Right lung (tissue), 10 donors: Measurements from ENCODE around the gene CCDC192. TPM values are rescaled to one million over a fixed set of nuclear protein-coding genes. Genes with fewer than 3 reads are reported as not detected.
"Not testable (repeated sequence)": the region's sequence is repeated elsewhere in the genome, so short reads cannot be mapped to it uniquely, and the experiment has no call there.

ENCODE experiments used
- DNase-seq, 2 donors: peaks; one replicate each; pipeline ENCODE4 v3.0.0-alpha.2; 2013
- long read RNA-seq, 8 donors: transcript quantifications; one replicate each; lab custom pipeline, GENCODE V29; 2026
- polyA plus RNA-seq, 5 donors: library from polyadenylated mRNA; unstranded; fragments of 120-200 nt; gene quantifications; one replicate each; pipeline versions ENCODE4 v1.2.1 to v1.2.3, GENCODE V29; 2013; ENCODE audit warnings: inconsistent platforms in 1 of 5, low replicate concordance in 1 of 5; ENCODE audit not compliant: insufficient read length in 5 of 5, insufficient read depth in 1 of 5

CCDC192 gene
- 1 to 10 TPM in 1 of 5 donors, under 1 TPM in 4; 0.58 to 1.3 (median 0.90) TPM for polyA plus RNA-seq
- long read RNA-seq, donor 1, result 0 reads
- long read RNA-seq, donor 2, result 0 reads
- long read RNA-seq, donor 3, partial matches to known transcripts, result 7 of 7 reads
- long read RNA-seq, donor 3, other reads (novel, unspliced or antisense), result 0 of 7 reads
- long read RNA-seq, donor 4, result 0 reads
- long read RNA-seq, donor 5, partial matches to known transcripts, result 11 of 30 reads
- long read RNA-seq, donor 5, other reads (novel, unspliced or antisense), result 19 of 30 reads
- long read RNA-seq, donor 6, partial matches to known transcripts, result 6 of 6 reads
- long read RNA-seq, donor 6, other reads (novel, unspliced or antisense), result 0 of 6 reads
- long read RNA-seq, donor 7, partial matches to known transcripts, result 0 of 11 reads
- long read RNA-seq, donor 7, other reads (novel, unspliced or antisense), result 11 of 11 reads
- long read RNA-seq, donor 8, result 0 reads

- no peak for DNase-seq
Measured at GRCh38 chr5:127702926-127703561, at the start of gene CCDC192. Gene CCDC192, plus strand, starts transcription at chr5:127703391. Its CDS starts 55 bp downstream, at chr5:127703446.

- no peak for DNase-seq
Measured at GRCh38 chr5:127656825-127657224, 46.4 kb upstream of the CCDC192 start.

DNA sequence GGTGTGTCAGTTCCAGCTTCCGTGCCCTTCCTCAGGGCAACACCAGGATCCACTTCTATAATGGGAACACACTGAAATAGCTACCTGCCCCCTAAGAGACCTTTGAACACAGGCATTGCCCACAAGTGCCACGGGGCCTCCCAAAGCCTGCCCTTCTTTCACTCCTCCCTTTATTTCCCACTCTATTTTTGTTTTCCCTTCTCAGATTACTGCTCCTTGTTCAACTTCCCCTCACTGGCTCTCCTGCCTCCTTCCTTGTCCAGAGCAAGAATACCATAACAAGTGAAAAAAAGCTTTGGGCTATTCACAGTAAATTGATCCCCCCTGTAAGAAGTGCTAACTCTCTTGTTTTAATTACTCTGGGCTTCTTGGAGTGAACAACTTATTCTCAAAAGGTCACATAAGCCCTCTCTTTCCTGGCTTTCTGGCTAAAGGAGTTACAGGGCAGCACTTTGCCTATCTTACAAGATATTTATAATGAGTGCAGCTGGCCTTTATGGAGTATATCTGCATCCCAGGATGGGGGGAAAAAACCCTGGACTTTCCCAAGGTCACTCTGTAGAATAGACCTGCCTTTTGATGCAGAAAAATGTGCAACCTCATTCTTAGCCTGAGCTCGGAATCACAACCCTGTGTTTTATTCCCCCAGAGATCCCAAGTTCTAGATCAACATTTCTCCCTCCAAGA is 43.0 kb upstream of the CCDC192 start:
- DNase-seq, result no peak

- no peak for DNase-seq
Measured at GRCh38 chr5:127664093-127664492, 39.1 kb upstream of the CCDC192 start.

GRCh38 chr5:127665641-127666040 is 37.5 kb upstream of the CCDC192 start:
- DNase-seq, result no peak

- no peak for DNase-seq
Measured at GRCh38 chr5:127666043-127666716, 37.0 kb upstream of the CCDC192 start.

DNA sequence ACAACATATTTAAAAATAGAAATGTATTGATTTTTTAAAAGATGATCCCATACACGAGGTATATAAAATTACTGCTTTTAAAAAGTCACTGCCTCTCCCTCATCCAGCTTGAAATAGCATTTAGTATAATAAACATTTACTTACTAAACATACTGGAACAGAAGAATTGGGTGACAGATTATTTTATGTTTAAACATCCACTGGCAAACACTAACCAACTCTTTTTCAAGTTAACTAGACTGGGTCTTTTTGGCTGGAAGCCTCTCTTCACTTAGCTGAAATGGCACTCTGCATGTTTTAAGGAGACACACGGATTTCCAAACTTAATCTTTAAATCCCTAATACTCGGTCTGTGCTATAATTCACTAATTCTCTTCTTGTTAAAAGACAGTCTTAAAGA is 35.3 kb upstream of the CCDC192 start:
- DNase-seq, result no peak

DNA sequence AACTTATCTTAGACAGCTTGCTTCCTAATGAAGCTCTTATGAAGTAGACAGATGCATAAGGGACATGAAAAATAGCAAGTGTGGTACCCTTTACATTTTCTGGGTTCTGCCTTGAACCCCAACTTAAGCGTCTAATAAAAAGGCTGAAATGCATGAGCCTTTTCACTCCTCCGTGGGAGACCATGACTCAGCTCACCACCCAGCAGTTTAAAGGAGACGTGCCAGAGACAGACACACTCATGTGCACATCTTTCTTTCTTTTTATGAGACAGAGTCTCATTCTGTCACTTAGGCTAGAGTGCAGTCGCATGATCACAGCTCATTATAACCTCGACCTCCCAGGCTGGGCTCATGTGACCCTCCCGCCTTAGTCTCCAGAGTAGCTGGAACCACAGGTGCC is 32.0 kb upstream of the CCDC192 start:
- DNase-seq, result no peak

GRCh38 chr5:127673117-127673800 is 29.9 kb upstream of the CCDC192 start:
- DNase-seq, result no peak

DNA sequence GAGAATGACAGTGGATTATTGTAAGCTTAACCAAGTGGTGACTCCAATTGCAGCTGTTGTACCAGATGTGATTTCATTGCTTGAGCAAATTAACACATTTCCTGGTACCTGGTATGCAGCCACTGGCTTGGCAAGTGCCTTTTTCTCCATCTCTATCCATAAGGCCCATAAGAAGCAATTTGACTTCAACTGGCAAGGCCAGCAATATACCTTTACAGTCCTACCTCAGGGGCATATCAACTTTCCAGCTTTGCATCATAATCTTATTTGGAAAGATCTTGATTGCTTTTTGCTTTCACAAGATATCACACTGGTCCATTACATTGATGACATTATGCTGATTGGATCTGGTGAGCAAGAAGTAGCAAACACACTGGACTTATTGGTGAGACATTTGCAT is 26.2 kb upstream of the CCDC192 start:
- DNase-seq, result not testable (repeated sequence)

DNA sequence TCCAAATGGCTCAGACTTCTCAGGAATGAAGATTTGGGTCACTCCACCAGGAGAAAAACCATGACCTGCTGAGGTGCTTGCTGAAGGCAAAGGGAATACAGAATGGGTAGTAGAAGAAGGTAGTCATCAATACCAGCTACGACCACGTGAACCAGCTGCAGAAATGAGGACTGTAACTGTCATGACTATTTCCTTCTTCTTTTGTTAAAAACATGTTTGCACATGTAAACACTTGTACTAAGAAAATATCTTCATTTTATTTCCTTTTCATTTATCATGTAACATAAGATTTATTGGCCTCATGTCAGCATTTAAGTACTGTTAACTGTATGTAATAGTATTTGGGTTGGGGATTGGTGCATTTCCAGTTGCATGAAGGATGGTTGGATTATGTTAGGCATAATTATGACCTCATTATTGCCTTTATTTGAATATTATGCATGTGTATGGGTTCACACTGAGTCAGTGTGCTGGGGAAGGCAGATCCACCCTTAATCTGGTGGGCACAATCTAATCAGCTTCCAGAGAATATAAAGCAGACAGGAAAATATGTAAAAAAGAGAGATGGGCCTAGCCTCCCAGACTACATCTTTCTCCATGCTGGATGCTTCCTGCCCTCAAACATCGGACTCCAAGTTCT is 23.4 kb upstream of the CCDC192 start:
- DNase-seq, result not testable (repeated sequence)

DNA sequence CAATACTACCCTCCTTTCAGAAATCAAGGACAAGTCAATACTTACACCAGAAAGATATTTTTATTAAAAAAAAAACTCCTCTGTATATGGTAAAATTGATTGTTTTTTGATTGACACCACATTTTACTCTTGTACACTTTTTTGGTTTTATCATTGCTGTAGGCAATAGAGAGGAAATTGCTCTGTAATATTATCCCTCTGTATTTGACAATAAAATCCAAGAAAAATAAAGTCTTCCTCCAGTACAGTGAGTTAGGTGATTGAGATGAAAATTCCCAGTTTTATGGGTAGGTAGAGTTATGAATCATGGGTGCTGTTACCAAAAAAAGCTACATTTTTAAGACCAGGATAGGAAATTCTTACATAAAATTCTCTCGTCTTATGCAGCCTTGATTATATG is 22.6 kb upstream of the CCDC192 start:
- no peak for DNase-seq

DNA sequence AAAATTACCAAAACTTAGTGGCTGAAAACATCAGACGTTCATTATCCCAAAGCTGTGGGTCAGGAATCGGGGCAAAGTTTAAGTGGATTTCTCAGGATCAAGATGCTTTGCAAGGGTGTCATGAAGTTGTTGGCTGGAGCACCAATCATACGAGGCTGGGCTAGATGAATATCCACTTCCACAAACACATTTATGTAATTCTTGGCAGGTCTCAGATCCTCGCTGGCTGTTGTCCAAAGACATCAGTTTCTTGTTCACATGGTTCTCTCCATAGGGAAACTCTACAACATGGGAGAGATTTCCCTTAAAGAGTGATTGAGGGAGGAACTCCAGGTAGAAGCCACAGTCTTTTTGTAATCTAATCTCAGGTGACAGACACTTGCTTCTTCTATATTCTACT is 20.2 kb upstream of the CCDC192 start:
- DNase-seq, result no peak

GRCh38 chr5:127684726-127685467 is 18.3 kb upstream of the CCDC192 start:
- DNase-seq, result no peak

GRCh38 chr5:127685662-127686061 is 17.5 kb upstream of the CCDC192 start:
- no peak for DNase-seq

DNA sequence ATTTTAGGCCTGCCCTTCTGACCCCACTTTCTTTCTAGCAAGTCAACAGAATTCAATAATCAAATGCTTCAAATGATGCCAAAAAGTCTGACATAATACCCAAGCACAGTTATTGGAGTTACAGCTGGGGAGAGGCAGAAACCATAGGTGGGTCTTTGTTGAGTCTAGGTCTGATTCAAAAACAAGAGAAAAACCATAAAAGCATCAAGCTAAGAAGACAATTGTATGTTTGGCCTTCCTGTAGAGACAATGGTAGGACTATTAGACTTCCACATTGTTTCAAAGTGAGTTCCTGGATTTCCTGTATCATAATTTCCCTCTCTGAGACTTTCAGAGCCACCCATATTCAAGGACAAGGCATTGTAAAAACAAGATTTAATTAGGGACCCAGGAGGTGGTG is 16.8 kb upstream of the CCDC192 start:
- no peak for DNase-seq

- DNase-seq, result no peak
Measured at GRCh38 chr5:127694518-127695171, 8.5 kb upstream of the CCDC192 start.

GRCh38 chr5:127695346-127695745 is 7.8 kb upstream of the CCDC192 start:
- DNase-seq, result no peak

DNA sequence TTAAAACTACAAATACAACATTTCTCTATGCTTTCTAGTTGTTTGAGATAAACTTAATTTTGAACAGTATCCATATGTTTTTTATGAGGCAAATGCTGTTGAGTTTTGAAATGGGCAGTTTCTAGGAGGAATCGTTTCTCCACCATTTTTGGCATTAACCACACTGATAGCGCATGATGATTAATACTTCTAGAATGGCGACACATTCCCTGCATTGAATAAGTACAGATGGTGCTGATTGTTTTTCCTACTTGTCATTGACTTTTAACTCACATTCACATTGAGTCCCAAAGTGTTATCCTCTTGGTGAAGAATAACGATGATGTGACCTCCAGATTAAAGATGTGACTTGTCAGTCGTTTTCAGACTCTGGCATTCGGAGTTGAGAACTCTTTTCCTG is 6.5 kb upstream of the CCDC192 start:
- DNase-seq, result peak; percentile 34 to 36
